H9 (cell line): ENCODE results near the gene COA7. TPM values are rescaled to one million over a fixed set of nuclear protein-coding genes. Genes with fewer than 3 reads are reported as not detected.

Experiments used
- DNase-seq: peaks from one replicate; pipeline ENCODE4 v3.0.0-alpha.2; 2017
- H2AFZ ChIP-seq: one replicate; pipeline ENCODE4 v1.6.1; 2013; ENCODE audit warnings: mild to moderate bottlenecking, low read length, control low read depth, moderate library complexity
- H2AK5ac ChIP-seq: 2 replicates; pipeline ENCODE4 v1.6.1; 2013; ENCODE audit warnings: low read length, control low read depth, mixed read lengths; ENCODE audit not compliant: insufficient read length
- H2BK120ac ChIP-seq: one replicate; pipeline ENCODE4 v1.6.1; 2013; ENCODE audit warnings: low read depth, mild to moderate bottlenecking, low read length, control low read depth, inconsistent platforms; ENCODE audit not compliant: poor library complexity, severe bottlenecking
- H2BK12ac ChIP-seq: 2 replicates; pipeline ENCODE4 v1.6.1; 2013; ENCODE audit warnings: low read length, control low read depth, mixed read lengths, low read depth; ENCODE audit not compliant: insufficient read length
- H2BK15ac ChIP-seq: 2 replicates; pipeline ENCODE4 v1.6.1; 2013; ENCODE audit warnings: low read depth, low read length, control low read depth
- H2BK20ac ChIP-seq: one replicate; pipeline ENCODE4 v1.6.1; 2013; ENCODE audit warnings: low read depth, mild to moderate bottlenecking, low read length, control low read depth, inconsistent platforms; ENCODE audit not compliant: poor library complexity, severe bottlenecking
- H2BK5ac ChIP-seq: 2 replicates; pipeline ENCODE4 v1.6.1; 2013; ENCODE audit warnings: low read length, control low read depth, mixed read lengths; ENCODE audit not compliant: insufficient read length
- H3K14ac ChIP-seq: 2 replicates; pipeline ENCODE4 v1.6.1; 2013; ENCODE audit warnings: low read length, control low read depth; ENCODE audit not compliant: insufficient read depth
- H3K18ac ChIP-seq: 2 replicates; pipeline ENCODE4 v1.6.1; 2013; ENCODE audit warnings: low read depth, mild to moderate bottlenecking, mixed read lengths, low read length, control low read depth; ENCODE audit not compliant: insufficient read length
- H3K23ac ChIP-seq: 2 replicates; pipeline ENCODE4 v1.6.1; 2013; ENCODE audit warnings: low read length, control low read depth, mixed read lengths, low read depth; ENCODE audit not compliant: insufficient read length
- H3K23me2 ChIP-seq: 2 replicates; pipeline ENCODE4 v1.6.1; 2013; ENCODE audit warnings: low read depth, mild to moderate bottlenecking, mixed read lengths, low read length, control low read depth; ENCODE audit not compliant: insufficient read length, poor library complexity, severe bottlenecking
- H3K27ac ChIP-seq: 2 replicates; pipeline ENCODE4 v1.5.1; 2013; ENCODE audit warnings: low read length, control low read depth, mixed read lengths, low read depth; ENCODE audit not compliant: insufficient read length
- H3K27me3 ChIP-seq: 2 replicates; pipeline ENCODE4 v1.6.1; 2013; ENCODE audit warnings: low read length, control low read depth, inconsistent platforms; ENCODE audit not compliant: insufficient read depth
- H3K4ac ChIP-seq: 2 replicates; pipeline ENCODE4 v1.6.1; 2013; ENCODE audit warnings: low read depth, mild to moderate bottlenecking, control low read depth, inconsistent platforms, low read length, moderate library complexity
- H3K4me1 ChIP-seq: 2 replicates; pipeline ENCODE4 v1.6.1; 2013; ENCODE audit warnings: low read length, control low read depth, inconsistent platforms; ENCODE audit not compliant: insufficient read depth
- H3K4me2 ChIP-seq: 2 replicates; pipeline ENCODE4 v1.6.1; 2013; ENCODE audit warnings: low read length, control low read depth, mixed read lengths; ENCODE audit not compliant: insufficient read length, insufficient read depth
- H3K56ac ChIP-seq: 2 replicates; pipeline ENCODE4 v1.6.1; 2013; ENCODE audit warnings: low read depth, mild to moderate bottlenecking, mixed read lengths, low read length, control low read depth; ENCODE audit not compliant: insufficient read length
- H3K79me1 ChIP-seq: 2 replicates; pipeline ENCODE4 v1.6.1; 2013; ENCODE audit warnings: low read depth, mild to moderate bottlenecking, moderate library complexity, low read length, control low read depth, inconsistent platforms; ENCODE audit not compliant: insufficient read depth, poor library complexity, severe bottlenecking
- H3K79me2 ChIP-seq: 2 replicates; pipeline ENCODE4 v1.6.1; 2013; ENCODE audit warnings: low read length, control low read depth, inconsistent platforms; ENCODE audit not compliant: insufficient read depth
- H3K9ac ChIP-seq: 2 replicates; pipeline ENCODE4 v1.6.1; 2013; ENCODE audit warnings: low read length, control low read depth, mixed read lengths; ENCODE audit not compliant: insufficient read length; ENCODE audit errors: extremely low read depth
- H3K9me3 ChIP-seq: one replicate; pipeline ENCODE4 v1.6.1; 2013; ENCODE audit warnings: low read depth, low read length, inconsistent platforms; ENCODE audit not compliant: control insufficient read depth
- H3T11ph ChIP-seq: one replicate; pipeline ENCODE4 v1.6.1; 2013; ENCODE audit warnings: mild to moderate bottlenecking, low read length, control low read depth, inconsistent platforms
- H4K20me1 ChIP-seq: one replicate; pipeline ENCODE4 v1.6.1; 2013; ENCODE audit not compliant: control insufficient read depth, insufficient read length, insufficient read depth
- H4K5ac ChIP-seq: 2 replicates; pipeline ENCODE4 v1.6.1; 2013; ENCODE audit warnings: low read depth, mild to moderate bottlenecking, mixed read lengths, low read length, control low read depth; ENCODE audit not compliant: insufficient read length
- H4K8ac ChIP-seq: replicated peaks from 2 replicates; pipeline ENCODE4 v1.6.1; 2013; ENCODE audit warnings: low read length, control low read depth, mixed read lengths, low read depth; ENCODE audit not compliant: insufficient read length
- H4K91ac ChIP-seq: 2 replicates; pipeline ENCODE4 v1.6.1; 2013; ENCODE audit warnings: low read depth, mild to moderate bottlenecking, moderate library complexity, mixed read lengths, low read length, control low read depth; ENCODE audit not compliant: insufficient read length
- H3K27ac Mint-ChIP-seq, 3 experiments: 2 replicates in 2 of 3; 3 replicates in 1 of 3; pipeline ENCODE4 v1.8.0; 2020 to 2021; ENCODE audit warnings: mixed read lengths in 3 of 3, mild to moderate bottlenecking in 1 of 3, moderate library complexity in 1 of 3
- H3K27me3 Mint-ChIP-seq: 2 replicates; pipeline ENCODE4 v1.8.0; 2021; ENCODE audit warnings: low read depth, mild to moderate bottlenecking, moderate library complexity, mixed read lengths
- H3K36me3 Mint-ChIP-seq, 3 experiments: 2 replicates in 2 of 3; 3 replicates in 1 of 3; pipeline ENCODE4 v1.8.0; 2020 to 2021; ENCODE audit warnings: low read depth in 3 of 3, mixed read lengths in 3 of 3; ENCODE audit not compliant: insufficient read depth in 1 of 3
- H3K4me1 Mint-ChIP-seq, 2 experiments: 2 replicates each; pipeline ENCODE4 v1.8.0; 2020; ENCODE audit warnings: mixed read lengths in 2 of 2
- H3K4me3 Mint-ChIP-seq, 2 experiments: 2 replicates in 1 of 2; 3 replicates in 1 of 2; pipeline ENCODE4 v1.8.0; 2020 to 2021; ENCODE audit warnings: mild to moderate bottlenecking in 2 of 2, mixed read lengths in 2 of 2, moderate library complexity in 1 of 2
- H3K9me3 Mint-ChIP-seq, 2 experiments: 2 replicates in 1 of 2; 3 replicates in 1 of 2; pipeline ENCODE4 v1.8.0; 2020; ENCODE audit warnings: mild to moderate bottlenecking in 2 of 2, mixed read lengths in 2 of 2, moderate library complexity in 1 of 2
- WGBS: extraction: QIAGEN DNeasy Blood & Tissue Kit; methylation state at CpG from one replicate; pipeline ENCODE4 v1.1.7; 2013; ENCODE audit warnings: missing lambda C conversion rate, low lambda C conversion rate, mixed read lengths; ENCODE audit not compliant: insufficient read length; ENCODE audit errors: extremely low coverage; 5-methylcytosine and 5-hydroxymethylcytosine counted together
- total RNA-seq: library from RNA; stranded (reverse); gene quantifications from 2 replicates; pipeline ENCODE4 v1.2.1, GENCODE V29; 2021
- TF ChIP-seq, protein P1 (sequence below): fragments of 200-600 bp; sonication (generic); conservative IDR thresholded peaks from 3 replicates; pipeline ENCODE4 v1.8.0; 2021; ENCODE audit warnings: antibody characterized with exemption, mild to moderate bottlenecking

The COA7 gene
- total RNA-seq, 1 experiment from 2014 or later, result 69.1 TPM

DNA sequence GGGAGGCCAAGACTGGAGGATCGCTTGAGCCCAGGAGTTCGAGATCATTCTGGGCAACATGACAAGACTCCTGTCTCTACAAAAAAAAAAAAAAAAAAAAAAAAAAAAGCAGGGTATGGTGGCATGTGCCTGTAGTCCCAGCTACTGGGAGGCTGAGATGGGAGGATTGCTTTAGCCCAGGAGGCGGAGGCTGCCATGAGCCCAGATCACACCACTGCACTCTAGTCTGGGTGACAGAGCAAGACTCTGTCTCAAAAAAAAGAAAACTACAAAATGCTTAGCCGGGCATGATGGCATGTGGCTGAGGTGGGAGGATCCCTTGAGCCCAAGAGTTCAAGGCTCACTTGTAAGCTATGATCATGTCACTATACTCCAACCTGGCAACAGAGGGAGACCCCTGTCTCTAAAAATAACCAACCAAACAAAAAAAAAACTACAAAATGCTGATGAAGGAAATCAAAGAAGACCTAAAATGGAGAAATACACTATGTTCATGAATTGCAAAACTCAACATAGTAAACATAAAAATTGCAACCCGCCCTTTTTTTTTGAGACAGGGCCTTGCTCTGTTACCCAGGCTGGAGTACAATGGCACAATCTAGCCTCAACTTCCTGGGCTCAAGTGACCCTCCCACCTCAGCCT lies 44.8 kb downstream of the COA7 start:
- Histone ChIP-seq H3K23me2 (no peaks in the 10 kb centered on the region), H3K18ac (no peak overlapping the region), H3K27ac (no peak overlapping the region), H4K8ac (no peak overlapping the region), H2BK5ac (no peak overlapping the region), H3K4me1 (no peaks in the 10 kb centered on the region), H4K5ac (no peak overlapping the region), H4K91ac (no peak overlapping the region), H3K14ac (no peak overlapping the region), H3K9ac (no peak overlapping the region), H2BK120ac (no peak overlapping the region), H2BK12ac (no peak overlapping the region), H2AFZ (no peak overlapping the region), H3K27me3 (no peaks in the 10 kb centered on the region), H4K20me1 (no peaks in the 10 kb centered on the region), H3T11ph (no peak overlapping the region), H2AK5ac (no peak overlapping the region), H3K9me3 (no peaks in the 10 kb centered on the region), H3K4ac (no peak overlapping the region), H3K23ac (no peak overlapping the region), H3K79me1 (no peaks in the 10 kb centered on the region), H2BK20ac (no peak overlapping the region), H2BK15ac (no peak overlapping the region), H3K56ac (no peak overlapping the region), H3K4me2 (no peak overlapping the region), H3K79me2 (no peaks in the 10 kb centered on the region)
- Mint-ChIP-seq H3K4me3 (no peak overlapping the region), H3K9me3 (no peaks in the 10 kb centered on the region), H3K4me1 (peaks cover 0 to 6% of the 10 kb centered on the region in 2 experiments; a peak in 2 of 4 replicates), H3K36me3 (no peaks in the 10 kb centered on the region), H3K27me3 (peaks cover 2% of the 10 kb centered on the region; the same call in 1 of the 2 replicates), H3K27ac (no peak overlapping the region)
- no peak for DNase-seq
- WGBS, result no CpG with 5 or more reads among the region's 5 CpGs
- TF ChIP-seq, protein P1, sequence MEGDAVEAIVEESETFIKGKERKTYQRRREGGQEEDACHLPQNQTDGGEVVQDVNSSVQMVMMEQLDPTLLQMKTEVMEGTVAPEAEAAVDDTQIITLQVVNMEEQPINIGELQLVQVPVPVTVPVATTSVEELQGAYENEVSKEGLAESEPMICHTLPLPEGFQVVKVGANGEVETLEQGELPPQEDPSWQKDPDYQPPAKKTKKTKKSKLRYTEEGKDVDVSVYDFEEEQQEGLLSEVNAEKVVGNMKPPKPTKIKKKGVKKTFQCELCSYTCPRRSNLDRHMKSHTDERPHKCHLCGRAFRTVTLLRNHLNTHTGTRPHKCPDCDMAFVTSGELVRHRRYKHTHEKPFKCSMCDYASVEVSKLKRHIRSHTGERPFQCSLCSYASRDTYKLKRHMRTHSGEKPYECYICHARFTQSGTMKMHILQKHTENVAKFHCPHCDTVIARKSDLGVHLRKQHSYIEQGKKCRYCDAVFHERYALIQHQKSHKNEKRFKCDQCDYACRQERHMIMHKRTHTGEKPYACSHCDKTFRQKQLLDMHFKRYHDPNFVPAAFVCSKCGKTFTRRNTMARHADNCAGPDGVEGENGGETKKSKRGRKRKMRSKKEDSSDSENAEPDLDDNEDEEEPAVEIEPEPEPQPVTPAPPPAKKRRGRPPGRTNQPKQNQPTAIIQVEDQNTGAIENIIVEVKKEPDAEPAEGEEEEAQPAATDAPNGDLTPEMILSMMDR, result no peak
